CD4-positive, alpha-beta T cell treated with Interleukin-4 for 1 hour (primary cell): ENCODE data around the gene BLTP3A.
A peak's percentile ranks its signal among the peaks of the same experiment; 100 is the strongest.
"Not testable (repeated sequence)": the region's sequence is repeated elsewhere in the genome, so short reads cannot be mapped to it uniquely, and the experiment has no call there.

Source experiments
- DNase-seq, 2 donors: peaks; one replicate each; pipeline ENCODE4 v3.0.0-alpha.2; 2020 to 2022

The BLTP3A gene, protein sequence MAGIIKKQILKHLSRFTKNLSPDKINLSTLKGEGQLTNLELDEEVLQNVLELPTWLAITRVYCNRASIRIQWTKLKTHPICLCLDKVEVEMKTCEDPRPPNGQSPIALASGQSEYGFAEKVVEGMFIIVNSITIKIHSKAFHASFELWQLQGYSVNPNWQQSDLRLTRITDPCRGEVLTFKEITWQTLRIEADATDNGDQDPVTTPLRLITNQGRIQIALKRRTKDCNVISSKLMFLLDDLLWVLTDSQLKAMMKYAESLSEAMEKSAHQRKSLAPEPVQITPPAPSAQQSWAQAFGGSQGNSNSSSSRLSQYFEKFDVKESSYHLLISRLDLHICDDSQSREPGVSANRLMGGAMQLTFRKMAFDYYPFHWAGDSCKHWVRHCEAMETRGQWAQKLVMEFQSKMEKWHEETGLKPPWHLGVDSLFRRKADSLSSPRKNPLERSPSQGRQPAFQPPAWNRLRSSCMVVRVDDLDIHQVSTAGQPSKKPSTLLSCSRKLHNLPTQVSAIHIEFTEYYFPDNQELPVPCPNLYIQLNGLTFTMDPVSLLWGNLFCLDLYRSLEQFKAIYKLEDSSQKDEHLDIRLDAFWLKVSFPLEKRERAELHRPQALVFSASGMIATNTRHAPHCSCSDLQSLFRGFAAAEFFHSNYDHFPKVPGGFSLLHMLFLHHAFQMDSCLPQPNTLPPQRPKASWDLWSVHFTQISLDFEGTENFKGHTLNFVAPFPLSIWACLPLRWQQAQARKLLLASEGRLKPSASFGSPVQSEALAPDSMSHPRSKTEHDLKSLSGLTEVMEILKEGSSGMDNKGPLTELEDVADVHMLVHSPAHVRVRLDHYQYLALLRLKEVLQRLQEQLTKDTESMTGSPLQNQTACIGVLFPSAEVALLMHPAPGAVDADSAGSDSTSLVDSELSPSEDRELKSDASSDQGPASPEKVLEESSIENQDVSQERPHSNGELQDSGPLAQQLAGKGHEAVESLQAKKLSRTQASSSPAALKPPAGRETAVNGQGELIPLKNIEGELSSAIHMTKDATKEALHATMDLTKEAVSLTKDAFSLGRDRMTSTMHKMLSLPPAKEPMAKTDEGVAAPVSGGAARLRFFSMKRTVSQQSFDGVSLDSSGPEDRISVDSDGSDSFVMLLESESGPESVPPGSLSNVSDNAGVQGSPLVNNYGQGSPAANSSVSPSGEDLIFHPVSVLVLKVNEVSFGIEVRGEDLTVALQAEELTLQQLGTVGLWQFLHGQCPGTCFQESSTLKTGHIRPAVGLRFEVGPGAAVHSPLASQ (N-terminal part only)

GRCh38 chr6:34791701-34792604 lies at the start of gene BLTP3A:
Gene BLTP3A (plus strand): TSS chr6:34792083. CDS start chr6:34792251, 168 bp downstream.
- peak; percentile 71 to 74 for DNase-seq

DNA sequence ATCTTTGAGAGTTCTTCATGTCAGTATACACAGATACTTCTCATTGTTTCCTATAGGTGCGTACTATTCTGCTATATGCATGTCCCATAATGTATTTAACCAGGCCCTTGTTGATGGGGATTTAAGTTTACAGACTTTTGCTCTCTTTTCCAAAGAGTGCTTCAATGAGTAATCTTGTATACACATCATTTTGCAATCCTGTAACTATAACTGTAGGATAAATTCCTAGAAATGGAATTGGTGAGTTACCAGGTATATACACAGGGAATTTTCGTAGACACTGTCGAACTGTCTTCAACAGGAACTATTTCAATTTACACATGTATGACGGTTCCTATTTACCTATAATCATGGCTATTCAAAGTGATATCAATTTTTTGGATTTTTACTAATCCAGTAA lies 49.8 kb upstream of the BLTP3A start:
- DNase-seq, result no peak

- DNase-seq, result no peak
Measured at GRCh38 chr6:34743625-34744293, 48.1 kb upstream of the BLTP3A start.

GRCh38 chr6:34744294-34744647 lies 47.6 kb upstream of the BLTP3A start:
- DNase-seq, result not testable (repeated sequence)

GRCh38 chr6:34745277-34746103 lies 46.4 kb upstream of the BLTP3A start:
- no peak for DNase-seq

- no peak for DNase-seq
Measured at GRCh38 chr6:34746104-34746846, 45.6 kb upstream of the BLTP3A start.

DNA sequence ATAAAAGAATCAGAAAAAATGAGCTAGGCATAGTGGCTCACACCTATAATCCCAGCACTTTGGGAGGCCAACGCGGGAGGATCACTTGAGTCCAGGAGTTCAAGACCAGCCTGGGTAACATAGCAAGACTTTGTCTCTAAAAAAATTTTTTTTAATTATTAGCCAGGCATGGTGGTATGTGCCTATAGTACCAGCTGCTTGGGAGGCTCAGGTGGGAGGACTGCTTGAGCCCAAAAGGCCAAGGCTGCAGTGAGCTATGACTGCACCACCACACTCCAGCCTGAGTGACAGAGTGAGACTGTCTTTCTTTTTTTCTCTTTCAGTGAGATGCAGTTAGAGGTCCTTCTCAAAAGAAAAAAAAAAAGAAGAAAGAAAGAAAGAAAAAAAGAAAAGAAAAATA lies 43.1 kb upstream of the BLTP3A start:
- DNase-seq, result no peak

DNA sequence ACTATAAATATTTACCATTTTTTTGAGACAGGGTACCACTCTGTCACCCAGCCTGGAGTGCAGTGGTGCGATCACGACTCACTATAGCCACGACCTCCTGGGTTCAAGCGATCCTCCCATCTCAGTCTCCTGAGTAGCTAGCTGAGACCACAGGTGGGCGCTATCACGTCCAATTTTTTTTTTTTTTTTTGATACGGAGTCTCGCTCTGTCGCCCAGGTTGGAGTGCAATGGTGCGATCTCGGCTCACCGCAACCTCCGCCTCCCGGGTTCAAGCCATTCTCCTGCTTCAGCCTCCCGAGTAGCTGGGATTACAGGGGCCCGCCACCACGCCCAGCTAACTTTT lies 35.4 kb upstream of the BLTP3A start:
- peak; percentile 48 to 50 for DNase-seq

GRCh38 chr6:34757687-34758274 lies 34.1 kb upstream of the BLTP3A start:
- no peak for DNase-seq

DNA sequence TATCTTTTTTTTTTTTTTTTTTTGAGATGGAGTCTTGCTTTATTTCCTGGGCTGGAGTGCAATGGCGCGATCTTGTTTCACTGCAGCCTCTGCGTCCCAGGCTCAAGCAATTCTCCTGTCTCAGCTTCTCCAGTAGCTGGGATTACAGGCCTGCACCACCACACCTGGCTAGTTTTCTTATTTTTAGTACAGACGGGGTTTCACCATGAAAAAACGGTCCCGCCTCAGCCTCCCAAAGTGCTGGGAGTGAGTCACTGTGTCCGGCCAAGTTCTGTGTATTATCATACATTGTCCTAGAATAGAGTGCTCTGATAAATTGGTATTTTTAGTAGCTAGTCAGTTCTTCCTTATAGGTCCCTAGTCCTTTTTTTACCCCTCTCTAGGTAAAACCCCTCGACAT lies 31.8 kb upstream of the BLTP3A start:
- no peak for DNase-seq

GRCh38 chr6:34761681-34762080 lies 30.2 kb upstream of the BLTP3A start:
- DNase-seq, result not testable (repeated sequence)

DNA sequence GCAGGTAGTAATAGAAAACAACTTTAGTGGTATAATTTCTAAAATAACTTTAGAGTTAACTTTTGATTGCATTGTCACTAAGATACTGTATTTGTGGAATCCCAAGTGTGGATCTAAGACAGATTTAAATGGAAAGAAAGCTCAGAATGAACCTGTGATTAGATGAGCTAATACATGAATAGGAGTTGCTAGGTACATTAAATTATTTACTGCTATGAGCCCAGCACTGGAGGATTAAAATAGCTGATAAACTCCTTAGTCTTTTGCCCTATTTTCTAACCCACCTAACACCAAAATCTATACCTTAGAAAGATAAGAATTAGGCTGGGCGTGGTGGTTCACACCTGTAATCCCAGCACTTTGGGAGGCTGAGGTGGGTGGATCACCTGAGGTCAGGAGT lies 23.7 kb upstream of the BLTP3A start:
- DNase-seq, result no peak

- no peak for DNase-seq
Measured at GRCh38 chr6:34771727-34772126, 20.2 kb upstream of the BLTP3A start.

- DNase-seq, result no peak
Measured at GRCh38 chr6:34772940-34773339, 18.9 kb upstream of the BLTP3A start.

GRCh38 chr6:34773916-34774315 lies 18.0 kb upstream of the BLTP3A start:
- DNase-seq, result no peak

DNA sequence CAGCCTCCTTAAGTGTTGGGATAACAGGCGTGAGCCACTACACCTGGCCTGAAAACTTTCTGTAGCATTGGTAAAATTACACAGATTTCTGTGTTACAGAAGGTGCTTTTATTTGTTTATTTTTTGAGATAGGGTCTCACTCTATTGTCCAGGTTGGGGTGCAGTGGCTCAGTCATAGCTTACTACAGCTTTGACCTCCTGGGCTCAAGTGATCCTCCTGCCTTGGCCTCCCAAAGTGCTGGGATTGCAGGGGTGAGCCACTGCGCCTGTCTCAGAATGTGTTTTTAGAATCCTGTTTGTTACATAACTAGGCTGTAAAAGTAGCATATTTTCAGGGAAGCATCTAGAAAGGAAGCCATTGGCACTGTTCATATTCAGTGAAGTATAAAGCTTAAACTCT lies 16.9 kb upstream of the BLTP3A start:
- DNase-seq, result no peak

DNA sequence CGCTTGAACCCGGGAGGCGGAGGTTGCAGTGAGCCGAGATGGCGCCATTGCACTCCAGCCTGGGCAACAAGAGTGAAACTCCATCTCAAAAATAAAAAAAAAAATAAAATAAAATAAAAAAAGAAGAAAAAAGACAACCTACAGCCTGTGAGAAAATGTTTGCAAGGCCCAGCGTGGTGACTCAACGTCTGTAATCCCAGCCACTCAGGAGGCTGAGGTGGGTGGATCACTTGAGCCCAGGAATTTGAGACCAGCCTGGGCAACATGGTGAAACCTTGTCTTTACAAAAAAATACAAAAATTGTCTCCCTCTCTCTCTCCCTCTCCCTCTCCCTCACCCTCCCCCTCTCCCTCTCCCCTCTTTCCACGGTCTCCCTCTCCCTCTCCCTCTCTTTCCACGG lies 6.5 kb upstream of the BLTP3A start:
- not testable (repeated sequence) for DNase-seq

GRCh38 chr6:34787152-34787551 lies 4.7 kb upstream of the BLTP3A start:
- DNase-seq, result not testable (repeated sequence)

- DNase-seq, result no peak
Measured at GRCh38 chr6:34788111-34788510, 3.8 kb upstream of the BLTP3A start.
